NCI-H526 treated with DMSO at 0.1 percent for 48 hours (cell line): ENCODE data around the gene BAIAP2.

Experiments
- DNase-seq: peaks from one replicate; lab custom pipeline; 2025; lab: John Stamatoyannopoulos, UW

BAIAP2 gene

GRCh38 chr17:81127133-81127455 is 92.1 kb downstream of the BAIAP2 start:
- DNase-seq = no peak

DNA sequence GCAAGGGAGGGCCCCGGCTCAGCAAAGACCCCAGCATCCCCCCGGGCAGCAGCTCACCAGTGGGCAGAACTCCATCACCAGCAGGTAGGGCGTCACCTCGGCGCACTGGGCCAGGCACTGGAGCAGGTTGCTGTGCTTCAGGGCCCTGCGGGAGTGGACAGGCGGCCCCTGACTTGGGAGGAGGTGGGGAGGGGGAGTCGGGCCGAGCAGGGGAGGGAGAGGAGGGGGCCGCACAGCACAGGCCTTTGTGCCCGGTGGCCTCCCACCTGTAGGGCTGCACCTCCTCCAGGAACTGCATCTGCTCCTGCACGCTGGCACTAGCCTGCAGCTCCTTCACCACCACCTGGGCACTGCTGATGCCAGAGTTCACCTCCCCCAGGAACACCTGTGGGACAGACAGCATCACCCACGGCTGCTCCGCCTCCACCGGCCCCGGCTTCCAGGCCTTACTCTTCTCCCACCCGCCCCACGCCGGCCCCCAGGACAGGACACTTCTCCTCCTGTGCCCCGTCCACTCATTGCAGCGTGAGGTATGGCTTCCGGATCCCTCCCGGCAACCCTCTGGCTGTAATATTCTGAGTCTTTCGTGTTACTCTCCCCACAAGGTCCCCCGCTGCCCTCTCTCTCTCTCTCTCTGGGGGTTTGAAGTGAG is 92.7 kb downstream of the BAIAP2 start:
- no peak for DNase-seq

DNA sequence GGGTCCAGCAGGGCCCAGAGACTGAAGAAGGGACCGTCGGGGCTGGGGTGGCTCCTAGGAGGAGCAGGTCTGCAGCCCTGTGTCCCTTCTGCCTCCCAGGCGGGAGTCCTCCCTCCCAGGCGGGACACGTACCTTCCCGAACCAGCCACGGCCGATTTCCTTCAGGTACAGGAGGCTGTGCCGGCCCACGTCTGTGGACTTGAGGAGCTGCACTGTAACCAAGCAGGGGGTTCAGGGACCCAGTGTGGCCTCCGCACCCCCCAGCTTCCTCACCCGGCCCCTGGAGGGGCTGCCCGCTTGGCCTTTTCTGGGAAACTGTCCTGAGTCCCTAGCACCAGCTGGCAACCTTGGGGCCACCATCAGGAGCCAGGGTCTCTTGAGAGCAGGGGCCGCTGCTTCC is 93.4 kb downstream of the BAIAP2 start:
- DNase-seq = no peak

DNA sequence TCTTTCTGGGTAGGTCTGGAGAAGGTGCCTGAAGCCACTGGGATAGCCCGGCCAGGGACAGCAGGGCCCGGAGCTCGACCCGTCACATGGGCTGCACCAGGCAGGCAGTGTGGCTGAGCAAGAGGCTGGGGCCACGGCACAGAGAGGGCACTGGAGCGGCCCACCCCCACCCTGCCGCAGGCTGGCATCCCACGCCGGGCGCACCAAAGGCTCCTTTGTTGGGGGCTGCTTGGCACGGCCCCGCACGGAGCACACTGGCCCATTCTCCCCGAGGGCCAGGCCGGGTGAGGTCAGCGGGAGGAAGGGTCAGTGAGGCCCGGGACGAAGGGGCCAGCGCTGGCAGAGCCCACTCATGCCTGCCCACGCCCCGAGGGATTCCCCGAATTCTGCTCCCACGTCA is 93.8 kb downstream of the BAIAP2 start:
- DNase-seq = no peak

DNA sequence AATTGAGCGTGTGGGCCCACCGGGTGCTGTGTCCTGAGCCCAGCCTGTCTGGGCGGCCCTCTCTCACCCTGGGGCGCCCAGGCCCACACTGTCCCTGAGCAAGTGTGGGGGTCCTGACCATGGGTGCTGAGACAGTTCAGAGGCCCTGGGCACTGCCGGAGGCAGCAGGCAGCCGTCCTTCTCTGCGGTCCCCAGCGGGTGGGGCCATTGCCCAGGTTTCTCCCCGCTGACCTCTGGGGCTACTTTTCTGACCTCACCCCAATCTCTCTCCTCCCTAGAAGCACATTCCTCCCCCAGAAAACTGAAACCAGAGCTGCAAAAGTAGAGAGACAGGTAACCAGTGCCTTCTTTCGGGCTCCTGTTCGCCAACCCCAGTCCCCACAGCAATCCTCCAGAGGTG is 94.3 kb downstream of the BAIAP2 start:
- DNase-seq = no peak

- no peak for DNase-seq
Observed at GRCh38 chr17:81129711-81130367, 94.9 kb downstream of the BAIAP2 start.

GRCh38 chr17:81130385-81131361 is 95.7 kb downstream of the BAIAP2 start:
- no peak for DNase-seq

GRCh38 chr17:81131486-81132196 is 96.7 kb downstream of the BAIAP2 start:
- DNase-seq = no peak

GRCh38 chr17:81132197-81132540 is 97.2 kb downstream of the BAIAP2 start:
- no peak for DNase-seq

- no peak for DNase-seq
Observed at GRCh38 chr17:81132770-81133723, 98.1 kb downstream of the BAIAP2 start.

GRCh38 chr17:81134064-81134781 is 99.3 kb downstream of the BAIAP2 start:
- DNase-seq = no peak

GRCh38 chr17:81135505-81136278 is 100.7 kb downstream of the BAIAP2 start:
- DNase-seq = no peak

DNA sequence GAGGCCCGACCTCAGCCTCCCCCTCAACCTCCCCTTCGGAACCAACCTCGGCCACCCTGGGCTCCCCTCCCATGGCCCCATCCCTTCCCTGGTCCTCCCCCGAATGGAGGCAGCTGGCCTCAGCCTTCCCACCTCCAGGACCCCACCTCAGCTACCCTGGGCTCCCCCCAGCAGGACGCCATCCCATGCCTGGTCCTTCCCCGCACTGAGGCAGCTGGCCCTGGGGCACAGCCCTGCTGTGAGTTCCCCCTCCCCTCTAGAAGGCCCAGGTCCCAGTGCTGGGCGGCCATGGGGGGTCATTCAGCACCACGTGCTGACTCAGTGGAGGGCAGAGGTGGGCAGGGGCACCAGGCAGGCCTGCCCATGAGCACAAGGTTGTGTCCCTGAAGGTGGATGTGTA is 101.4 kb downstream of the BAIAP2 start:
- DNase-seq = no peak

- no peak for DNase-seq
Observed at GRCh38 chr17:81137248-81137647, 102.3 kb downstream of the BAIAP2 start.

DNA sequence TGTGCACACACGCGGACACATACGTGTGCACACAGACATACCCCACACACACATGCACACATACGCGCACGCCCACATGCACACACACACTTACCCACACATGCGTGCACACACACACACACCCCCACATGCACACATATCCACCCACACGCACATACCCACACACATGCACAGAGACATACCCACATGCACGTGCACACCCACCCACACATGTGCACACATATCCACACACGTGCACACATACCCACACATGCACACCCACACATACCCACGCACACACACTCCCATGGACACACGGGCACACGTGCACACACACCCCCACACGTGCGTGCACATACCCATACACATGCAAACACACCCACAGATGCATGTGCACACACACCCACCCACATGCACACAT is 103.1 kb downstream of the BAIAP2 start:
- DNase-seq = no peak

DNA sequence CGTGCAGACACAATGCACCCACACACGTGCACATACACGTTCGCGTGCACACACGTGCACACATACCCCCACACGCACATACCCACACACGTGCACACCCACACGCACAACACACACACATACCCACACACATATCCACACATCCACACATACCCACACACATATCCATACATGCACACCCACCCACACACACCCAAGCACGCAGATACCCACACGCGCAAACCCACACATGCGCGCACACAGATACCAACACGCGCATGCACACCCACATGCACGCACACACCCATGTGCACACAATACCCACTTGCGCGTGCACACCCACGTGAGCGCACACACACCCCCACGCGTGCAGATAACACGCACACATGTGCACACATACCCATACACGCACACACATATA is 103.5 kb downstream of the BAIAP2 start:
- DNase-seq = no peak

DNA sequence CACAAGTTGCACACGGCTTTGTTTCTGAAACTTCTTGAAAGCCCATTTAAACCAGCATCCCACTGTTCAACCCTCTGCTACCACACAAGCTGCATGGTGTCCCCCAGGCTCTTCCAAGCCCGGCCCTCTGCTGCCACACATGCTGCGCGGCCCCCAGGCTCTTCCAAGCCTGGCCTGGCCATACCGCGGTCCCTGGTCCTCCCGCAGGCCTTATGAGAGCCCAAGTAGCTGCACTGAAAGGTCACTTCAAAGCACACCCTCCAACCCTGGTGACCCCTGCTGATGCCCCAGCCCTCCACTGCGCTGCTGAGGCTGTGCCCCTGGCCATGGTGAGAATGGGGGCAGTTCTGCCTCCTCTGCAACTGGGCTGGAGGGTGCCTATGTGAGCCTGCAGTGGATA is 104.5 kb downstream of the BAIAP2 start:
- no peak for DNase-seq

- DNase-seq = no peak
Observed at GRCh38 chr17:81140018-81140417, 105.1 kb downstream of the BAIAP2 start.

DNA sequence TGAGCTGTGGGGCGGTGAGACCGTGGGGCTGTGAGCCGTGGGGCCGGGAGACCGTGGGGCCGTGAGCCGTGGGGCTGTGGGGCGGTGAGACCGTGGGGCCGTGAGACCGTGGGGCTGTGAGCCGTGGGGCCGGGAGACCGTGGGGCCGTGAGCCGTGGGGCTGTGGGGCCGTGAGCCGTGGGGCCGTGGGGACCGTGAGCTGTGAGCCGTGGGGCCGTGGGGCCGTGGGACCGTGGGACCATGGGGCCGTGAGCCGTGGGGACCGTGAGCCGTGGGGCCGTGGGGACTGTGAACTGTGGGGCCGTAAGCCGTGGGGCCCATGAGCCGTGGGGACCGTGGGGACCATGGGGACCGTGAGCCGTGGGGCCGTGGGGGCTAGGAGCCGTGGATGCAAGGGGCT is 105.7 kb downstream of the BAIAP2 start:
- DNase-seq = no peak
